Anterior cingulate cortex (tissue), 58 donors: ENCODE data around the gene CCDC180.
"Not testable (repeated sequence)": the region's sequence is repeated elsewhere in the genome, so short reads cannot be mapped to it uniquely, and the experiment has no call there.

Experiments
- DNase-seq, 58 donors: peaks; one replicate each; lab custom pipeline; 2025; lab: John Stamatoyannopoulos, UW

Gene CCDC180

GRCh38 chr9:97310023-97310422 is 2.6 kb downstream of the CCDC180 start:
- DNase-seq = no peak

GRCh38 chr9:97310896-97311295 is 3.4 kb downstream of the CCDC180 start:
- DNase-seq = no peak

- no peak for DNase-seq
Observed at GRCh38 chr9:97311798-97312500, 4.5 kb downstream of the CCDC180 start.

GRCh38 chr9:97312556-97312955 is 5.1 kb downstream of the CCDC180 start:
- no peak for DNase-seq

- no peak for DNase-seq
Observed at GRCh38 chr9:97313243-97313642, 5.8 kb downstream of the CCDC180 start.

GRCh38 chr9:97313746-97314145 is 6.3 kb downstream of the CCDC180 start:
- DNase-seq = no peak

GRCh38 chr9:97314503-97314902 is 7.0 kb downstream of the CCDC180 start:
- DNase-seq = no peak

GRCh38 chr9:97315550-97315949 is 8.1 kb downstream of the CCDC180 start:
- DNase-seq = no peak

GRCh38 chr9:97316904-97317303 is 9.4 kb downstream of the CCDC180 start:
- DNase-seq = no peak

GRCh38 chr9:97318433-97318832 is 11.0 kb downstream of the CCDC180 start:
- DNase-seq = no peak

GRCh38 chr9:97319395-97319794 is 11.9 kb downstream of the CCDC180 start:
- no peak for DNase-seq

GRCh38 chr9:97320080-97320642 is 12.7 kb downstream of the CCDC180 start:
- DNase-seq = no peak

- no peak for DNase-seq
Observed at GRCh38 chr9:97321251-97321650, 13.8 kb downstream of the CCDC180 start.

- no peak for DNase-seq
Observed at GRCh38 chr9:97321691-97322090, 14.2 kb downstream of the CCDC180 start.

GRCh38 chr9:97322105-97322504 is 14.6 kb downstream of the CCDC180 start:
- no peak for DNase-seq

GRCh38 chr9:97324954-97325353 is 17.5 kb downstream of the CCDC180 start:
- DNase-seq = no peak

- no peak for DNase-seq
Observed at GRCh38 chr9:97327562-97327961, 20.1 kb downstream of the CCDC180 start.

- DNase-seq = no peak
Observed at GRCh38 chr9:97332993-97333392, 25.5 kb downstream of the CCDC180 start.

GRCh38 chr9:97335622-97336021 is 28.2 kb downstream of the CCDC180 start:
- DNase-seq = not testable (repeated sequence)

- no peak for DNase-seq
Observed at GRCh38 chr9:97348871-97349270, 41.4 kb downstream of the CCDC180 start.

GRCh38 chr9:97349400-97349799 is 41.9 kb downstream of the CCDC180 start:
- DNase-seq = no peak

GRCh38 chr9:97354637-97355036 is 47.2 kb downstream of the CCDC180 start:
- DNase-seq = no peak

- DNase-seq = no peak
Observed at GRCh38 chr9:97357056-97357455, 49.6 kb downstream of the CCDC180 start.
